Ovary (tissue), 9 donors: ENCODE results near the gene MRPL50. TPM values are rescaled to one million over a fixed set of nuclear protein-coding genes. Genes with fewer than 3 reads are reported as not detected.
A peak's percentile ranks its signal among the peaks of the same experiment; 100 is the strongest.

Source experiments
- DNase-seq, 5 donors: peaks; one replicate each; pipeline ENCODE4 v3.0.0-alpha.2; 2019 to 2020
- H3K27ac ChIP-seq, 2 donors: fragments of 200-600 bp; one replicate each; pipeline versions ENCODE4 v1.5.1 to v1.8.0; 2019 to 2022
- H3K27me3 ChIP-seq: fragments of 200-600 bp; one replicate; pipeline ENCODE4 v1.8.0; 2022
- H3K36me3 ChIP-seq: fragments of 200-600 bp; sonication (generic); one replicate; pipeline ENCODE4 v1.5.1; 2019
- H3K4me1 ChIP-seq: one replicate; pipeline ENCODE4 v1.8.1; 2013; ENCODE audit warnings: mild to moderate bottlenecking, moderate library complexity; ENCODE audit not compliant: insufficient read depth
- H3K4me3 ChIP-seq: fragments of 200-600 bp; sonication (generic); one replicate; pipeline ENCODE4 v1.5.1; 2017
- H3K9me3 ChIP-seq, 2 donors: fragments of 200-600 bp in 1 of 2; sonication (generic) in 1 of 2; one replicate each; pipeline versions ENCODE4 v1.5.1 to v1.8.1; 2013 to 2019; ENCODE audit warnings: mild to moderate bottlenecking in 1 of 2, moderate library complexity in 1 of 2
- EP300 ChIP-seq: sonication (generic); formaldehyde crosslinking; IDR thresholded peaks from one replicate; pipeline ENCODE4 v1.6.1; 2017; ENCODE audit warnings: antibody characterized with exemption
- POLR2A ChIP-seq: fragments of 450-650 bp; IDR thresholded peaks from one replicate; pipeline ENCODE4 v1.6.1; 2017; ENCODE audit warnings: antibody characterized with exemption, mild to moderate bottlenecking, moderate library complexity
- WGBS, 3 donors: extraction: QIAGEN DNeasy Blood & Tissue Kit in 1 of 3; methylation state at CpG; one replicate each; pipeline versions ENCODE4 v1.1.5 to v1.1.7; 2013 to 2017; 5-methylcytosine and 5-hydroxymethylcytosine counted together
- intact Hi-C, 4 donors: fragments of 100-400 bp; cut with DNase I; formaldehyde crosslinking; loops; one replicate each; pipeline versions ENCODE4 v1.11.0 to v1.15.1; 2022 to 2023
- polyA plus RNA-seq, 2 donors: library from polyadenylated mRNA; stranded (reverse); fragments of 200-250 nt in 1 of 2; fragments of 350-450 nt in 1 of 2; fragmentation: Illumina TruSeq in 1 of 2; extraction: RNeasy Lipid Tissue Mini Kit (QIAGEN cat#74804) in 1 of 2; gene quantifications; one replicate each; pipeline ENCODE4 v1.2.3, GENCODE V29; 2013 to 2014
- total RNA-seq, 7 donors: library from RNA; depleted of rRNA in 2 of 7; stranded (reverse); fragments of >200 nt in 2 of 7; fragmentation: NEBNext Ultra II Directional in 3 of 7; extraction: Animal tissue kit (Norgen Biotek cat#: 25700) in 3 of 7; gene quantifications; one replicate each; pipeline versions ENCODE4 v1.1.0 to v1.2.4, GENCODE V29; 2016 to 2023
- TF ChIP-seq, protein P1 (sequence below), 3 donors: fragments of 450-650 bp in 2 of 3; fragments of 200-600 bp in 1 of 3; IDR thresholded peaks; one replicate each; pipeline versions ENCODE4 v1.5.1 to v1.8.0; 2016 to 2022; ENCODE audit warnings: antibody characterized with exemption in 3 of 3, mild to moderate bottlenecking in 1 of 3
- donor health status: DM: no; HTN: no; CAD: no; lungs with moderate emphysema.
- donor health status: DM: no; HTN: no; CAD: no.
- donor health status: Bipolar disorder and iron deficiency.
- donor health status: DM: yes; HTN: yes; CAD: no.
- donor health status: DM: no; HTN: no; CAD: no.
- donor health status: DM: yes; HTN: yes; CAD: no.

The MRPL50 gene
- total and polyA plus RNA-seq, 9 donors: 9.2 to 16.9 (median 14.2) TPM

DNA sequence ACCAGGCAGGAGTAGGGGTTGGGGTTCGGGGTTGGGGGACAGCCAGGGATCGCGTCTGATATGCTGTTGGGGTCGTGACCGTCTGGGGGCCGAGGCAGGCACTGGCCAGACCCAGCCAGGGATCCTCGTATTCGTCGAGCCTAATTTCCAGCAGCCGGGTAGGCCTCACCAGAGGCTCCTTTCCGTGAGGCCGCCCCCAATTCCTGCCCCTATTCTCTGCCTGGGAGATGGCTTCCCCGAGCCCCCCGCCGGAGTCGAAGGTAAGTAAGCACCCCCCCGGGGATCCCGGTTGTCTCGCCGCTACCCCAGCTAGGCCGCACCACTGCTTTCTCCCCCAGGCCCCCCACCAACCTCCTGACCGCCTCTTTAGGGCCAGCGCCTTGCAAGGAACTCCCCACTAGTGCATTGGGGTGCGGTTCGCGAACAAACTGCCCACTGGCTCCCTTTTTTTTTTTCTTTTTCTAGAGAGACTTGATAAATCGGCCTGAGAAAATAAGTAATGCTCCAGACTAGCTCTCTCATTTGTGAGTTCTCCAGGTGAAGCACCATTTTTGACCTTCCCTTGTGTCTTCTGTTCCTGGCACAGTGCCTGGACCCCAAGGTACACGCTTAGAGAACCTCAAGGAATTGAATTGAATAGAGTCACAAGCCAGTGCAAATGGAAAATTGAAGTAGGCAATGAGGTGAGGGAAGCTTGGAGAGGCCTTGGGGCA, 668 bp upstream of the MRPL50 start:
- peak in 3 of 5 donors; percentile 29 to 58 (median 45) for DNase-seq
- no peaks in the 10 kb centered on the region for H3K27me3 ChIP-seq
- peaks cover 4% of the 10 kb centered on the region for H3K36me3 ChIP-seq
- H3K4me1 ChIP-seq: peaks cover 2% of the 10 kb centered on the region
- peaks cover 3 to 12% of the 10 kb centered on the region in 2 donors for H3K9me3 ChIP-seq
- intact Hi-C loops: loop anchor here in 1 of 4 donors (5.0 kb wide), 1 partner anchor 133 kb away; the partner anchor contains the start of gene RNF20
- TF ChIP-seq, protein P1, sequence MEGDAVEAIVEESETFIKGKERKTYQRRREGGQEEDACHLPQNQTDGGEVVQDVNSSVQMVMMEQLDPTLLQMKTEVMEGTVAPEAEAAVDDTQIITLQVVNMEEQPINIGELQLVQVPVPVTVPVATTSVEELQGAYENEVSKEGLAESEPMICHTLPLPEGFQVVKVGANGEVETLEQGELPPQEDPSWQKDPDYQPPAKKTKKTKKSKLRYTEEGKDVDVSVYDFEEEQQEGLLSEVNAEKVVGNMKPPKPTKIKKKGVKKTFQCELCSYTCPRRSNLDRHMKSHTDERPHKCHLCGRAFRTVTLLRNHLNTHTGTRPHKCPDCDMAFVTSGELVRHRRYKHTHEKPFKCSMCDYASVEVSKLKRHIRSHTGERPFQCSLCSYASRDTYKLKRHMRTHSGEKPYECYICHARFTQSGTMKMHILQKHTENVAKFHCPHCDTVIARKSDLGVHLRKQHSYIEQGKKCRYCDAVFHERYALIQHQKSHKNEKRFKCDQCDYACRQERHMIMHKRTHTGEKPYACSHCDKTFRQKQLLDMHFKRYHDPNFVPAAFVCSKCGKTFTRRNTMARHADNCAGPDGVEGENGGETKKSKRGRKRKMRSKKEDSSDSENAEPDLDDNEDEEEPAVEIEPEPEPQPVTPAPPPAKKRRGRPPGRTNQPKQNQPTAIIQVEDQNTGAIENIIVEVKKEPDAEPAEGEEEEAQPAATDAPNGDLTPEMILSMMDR (IDR thresholded peaks at IDR 0.05): no peak
- TF ChIP-seq POLR2A (no peak), EP300 (no peak)
- WGBS, 3 donors: 1 to 2% (median 1%) methylated on average over 16 to 28 of the region's 28 CpGs
- H3K4me3 ChIP-seq: peak overlapping the region; percentile 84
- peak overlapping the region; percentile 70 to 72 for H3K27ac ChIP-seq

DNA sequence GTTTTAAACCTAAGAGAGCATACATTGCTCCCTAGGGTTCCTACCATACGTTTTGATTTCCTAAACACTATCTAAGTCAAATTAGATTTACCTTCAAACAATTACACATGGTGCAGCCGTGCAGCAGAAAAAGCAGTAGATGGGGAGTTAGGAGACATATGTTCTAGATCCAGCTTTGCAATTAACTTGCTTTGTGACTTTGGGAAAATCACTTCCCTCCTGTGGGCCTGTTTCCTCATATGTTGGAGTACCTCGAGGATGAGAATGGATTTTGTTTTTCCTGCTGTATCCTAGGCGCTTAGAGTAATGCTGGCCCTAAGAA, 711 bp downstream of the MRPL50 start:
- H3K36me3 ChIP-seq: no peaks in the 10 kb centered on the region
- WGBS, 3 donors: 7 to 10% (median 9%) methylated on average over 4 of the region's 4 CpGs
- H3K4me3 ChIP-seq: peak overlapping the region; percentile 84
- intact Hi-C loops: loop anchor here in 1 of 4 donors (5.0 kb wide), 1 partner anchor 135 kb away; the partner anchor contains the start of gene RNF20
- no peaks in the 10 kb centered on the region for H3K27me3 ChIP-seq
- H3K9me3 ChIP-seq: peaks cover 0 to 5% of the 10 kb centered on the region in 2 donors
- peaks cover 2% of the 10 kb centered on the region for H3K4me1 ChIP-seq
- TF ChIP-seq EP300 (no peak), POLR2A (no peak)
- TF ChIP-seq, protein P1 (IDR thresholded peaks at IDR 0.05): no peak
- peak overlapping the region; percentile 61 to 81 for H3K27ac ChIP-seq
- no peak for DNase-seq

DNA sequence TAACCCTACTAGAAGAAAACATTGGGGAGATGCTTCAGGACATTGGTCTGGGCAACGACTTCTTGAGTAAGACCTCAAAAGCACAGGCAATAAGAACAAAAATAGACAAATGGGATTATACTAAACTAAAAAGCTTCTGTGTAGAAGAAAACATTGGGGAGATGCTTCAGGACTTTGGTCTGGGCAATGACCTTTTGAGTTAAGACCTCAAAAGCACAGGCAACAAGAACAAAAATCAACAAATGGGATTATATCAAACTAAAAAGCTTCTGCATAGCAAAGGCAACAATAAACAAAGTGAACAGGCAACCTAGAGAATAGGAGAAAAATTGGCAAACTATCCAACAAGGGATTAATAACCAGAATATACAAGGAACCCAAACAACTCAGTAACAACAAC, 3.7 kb downstream of the MRPL50 start:
- WGBS, 3 donors: 93 to 96% (median 95%) methylated on average over 1 of the region's 1 CpG
- Histone ChIP-seq H3K4me1 (peaks cover 2% of the 10 kb centered on the region), H3K9me3 (no peaks in the 10 kb centered on the region), H3K27ac (no peak overlapping the region), H3K36me3 (no peaks in the 10 kb centered on the region), H3K27me3 (no peaks in the 10 kb centered on the region), H3K4me3 (no peak overlapping the region)
- DNase-seq: no peak
- TF ChIP-seq POLR2A (no peak), EP300 (no peak)
- TF ChIP-seq, protein P1 (IDR thresholded peaks at IDR 0.05): no peak
- intact Hi-C loops: loop anchor here in 1 of 4 donors (5.0 kb wide), 1 partner anchor 138 kb away; the partner anchor contains the start of gene RNF20

DNA sequence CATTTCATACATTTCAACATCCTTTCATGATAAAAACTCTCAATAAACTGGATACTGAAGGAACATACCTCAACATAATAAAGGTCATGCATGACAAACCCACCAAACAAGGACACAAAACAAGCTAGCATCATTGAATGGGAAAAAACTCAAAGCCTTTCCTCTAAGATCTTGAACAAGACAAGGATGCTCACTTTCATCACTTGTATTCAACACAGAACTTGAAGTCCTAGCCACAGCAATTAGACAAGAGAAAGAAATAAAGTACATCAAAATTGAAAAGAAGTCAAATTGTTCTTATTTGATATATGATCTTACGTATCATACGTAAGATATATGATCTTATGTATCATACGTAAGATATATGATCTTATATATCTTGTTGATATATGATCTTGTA, 5.3 kb downstream of the MRPL50 start:
- no peaks in the 10 kb centered on the region for H3K4me1 ChIP-seq
- intact Hi-C loops: no loop called here
- no peaks in the 10 kb centered on the region for H3K36me3 ChIP-seq
- WGBS, 3 donors: 98 to 99% (median 98%) methylated on average over 3 of the region's 3 CpGs
- no peak for TF ChIP-seq EP300
- no peaks in the 10 kb centered on the region for H3K9me3 ChIP-seq
- no peak overlapping the region for H3K27ac ChIP-seq
- DNase-seq: no peak
- H3K27me3 ChIP-seq: no peaks in the 10 kb centered on the region
- H3K4me3 ChIP-seq: no peak overlapping the region

DNA sequence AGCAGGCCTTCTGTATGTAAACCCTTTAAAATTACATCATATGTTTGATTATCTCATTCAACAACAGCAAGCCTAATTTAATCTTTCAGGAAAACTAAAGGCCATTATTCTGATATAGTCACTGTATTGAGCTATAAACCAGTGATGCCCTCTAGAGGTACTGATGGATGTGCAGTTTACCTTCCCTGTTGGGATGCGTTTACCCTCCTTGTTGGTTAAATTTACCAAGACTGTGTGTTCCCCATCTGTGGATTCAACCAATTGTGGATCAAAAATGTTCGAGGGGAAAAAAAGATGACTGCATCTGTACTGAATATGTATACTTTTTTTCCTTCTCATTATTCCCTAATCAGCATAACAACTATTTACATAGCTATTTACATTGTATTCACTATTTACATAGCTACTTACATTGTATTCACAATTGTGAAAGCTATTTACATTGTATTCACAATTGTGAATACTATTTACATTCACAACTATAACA, 9.9 kb downstream of the MRPL50 start:
- no peaks in the 10 kb centered on the region for H3K9me3 ChIP-seq

More for the DNA sequence above, 9.9 kb downstream of the MRPL50 start:
- Histone ChIP-seq H3K4me3 (no peak overlapping the region), H3K27me3 (no peaks in the 10 kb centered on the region), H3K27ac (no peak overlapping the region), H3K4me1 (no peaks in the 10 kb centered on the region), H3K36me3 (no peaks in the 10 kb centered on the region)
- intact Hi-C loops: no loop called here
- TF ChIP-seq, protein P1 (IDR thresholded peaks at IDR 0.05): no peak
- TF ChIP-seq EP300 (no peak), POLR2A (no peak)
- 87 to 94% (median 93%) methylated on average over 2 of the region's 2 CpGs for WGBS, 3 donors
- DNase-seq: no peak
